KOPT-K1 (cell line): ENCODE measurements around the gene PRXL2C.
"Not testable (repeated sequence)": the region's sequence is repeated elsewhere in the genome, so short reads cannot be mapped to it uniquely, and the experiment has no call there.

Experiments used
- H3K27ac ChIP-seq: fragments of 200-600 bp; sonication (generic); 2 replicates; pipeline ENCODE4 v1.5.1; 2016; ENCODE audit warnings: antibody characterized with exemption, mild to moderate bottlenecking, low read depth, low read length; ENCODE audit not compliant: poor library complexity, severe bottlenecking
- H3K36me3 ChIP-seq: fragments of 200-600 bp; sonication (generic); 2 replicates; pipeline ENCODE4 v1.5.1; 2017; ENCODE audit warnings: antibody characterized with exemption, mild to moderate bottlenecking, low read length, moderate library complexity; ENCODE audit not compliant: insufficient read depth
- H3K9me3 ChIP-seq: fragments of 200-600 bp; sonication (generic); 2 replicates; pipeline ENCODE4 v1.5.1; 2017; ENCODE audit warnings: antibody characterized with exemption, low read length, mild to moderate bottlenecking; ENCODE audit not compliant: insufficient read depth, poor library complexity, severe bottlenecking

PRXL2C gene

DNA sequence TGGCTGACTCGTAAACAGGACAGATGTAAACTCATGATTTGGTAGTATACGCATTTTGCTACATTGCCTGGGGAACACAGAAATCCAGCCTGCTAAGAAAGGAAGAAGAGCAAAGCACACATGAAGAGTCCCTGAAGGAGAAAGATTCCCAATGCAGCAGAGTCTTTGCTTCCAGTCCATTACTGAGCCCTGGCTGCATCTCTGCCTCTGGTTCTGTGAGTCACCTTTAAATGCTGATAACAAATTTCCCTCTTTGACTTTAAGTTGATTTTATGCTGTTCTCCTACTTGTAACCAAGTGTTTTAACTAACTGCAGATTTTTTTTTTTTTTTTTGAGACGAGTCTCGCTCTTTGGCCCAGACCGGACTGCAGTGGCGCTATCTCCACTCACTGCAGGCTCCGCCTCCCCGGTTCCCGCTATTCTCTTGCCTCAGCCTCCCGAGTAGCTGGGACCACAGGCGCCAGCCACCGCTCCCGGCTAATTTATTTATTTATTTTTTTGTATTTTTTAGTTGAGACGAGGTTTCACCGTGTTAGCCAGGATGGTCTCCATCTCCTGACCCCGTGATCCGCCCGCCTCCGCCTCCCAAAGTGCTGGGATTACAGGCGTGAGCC is 8.5 kb upstream of the PRXL2C start:
- H3K36me3 ChIP-seq = no peaks in the 10 kb centered on the region
- H3K9me3 ChIP-seq = no peaks in the 10 kb centered on the region
- H3K27ac ChIP-seq = no peak overlapping the region

DNA sequence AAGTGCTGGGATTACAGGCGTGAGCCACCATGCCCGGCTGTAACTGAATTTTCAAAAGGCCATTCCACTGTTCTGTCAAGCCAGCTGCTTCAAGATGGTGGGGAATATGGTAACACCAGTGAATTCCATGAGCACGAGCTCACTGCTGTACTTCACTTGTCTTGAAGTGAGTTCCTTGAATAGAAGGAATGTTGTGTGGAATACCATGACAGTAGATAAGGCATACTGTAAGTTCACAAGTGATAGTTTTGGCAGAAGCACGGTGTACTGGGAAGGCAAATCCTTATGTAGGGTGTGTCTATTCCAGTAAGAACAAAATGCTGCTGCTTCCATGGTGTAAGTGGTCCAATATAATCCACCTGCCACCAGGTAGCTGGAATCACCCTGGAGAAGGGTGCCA is 6.6 kb upstream of the PRXL2C start:
- H3K36me3 ChIP-seq = no peaks in the 10 kb centered on the region
- no peak overlapping the region for H3K27ac ChIP-seq
- no peaks in the 10 kb centered on the region for H3K9me3 ChIP-seq

DNA sequence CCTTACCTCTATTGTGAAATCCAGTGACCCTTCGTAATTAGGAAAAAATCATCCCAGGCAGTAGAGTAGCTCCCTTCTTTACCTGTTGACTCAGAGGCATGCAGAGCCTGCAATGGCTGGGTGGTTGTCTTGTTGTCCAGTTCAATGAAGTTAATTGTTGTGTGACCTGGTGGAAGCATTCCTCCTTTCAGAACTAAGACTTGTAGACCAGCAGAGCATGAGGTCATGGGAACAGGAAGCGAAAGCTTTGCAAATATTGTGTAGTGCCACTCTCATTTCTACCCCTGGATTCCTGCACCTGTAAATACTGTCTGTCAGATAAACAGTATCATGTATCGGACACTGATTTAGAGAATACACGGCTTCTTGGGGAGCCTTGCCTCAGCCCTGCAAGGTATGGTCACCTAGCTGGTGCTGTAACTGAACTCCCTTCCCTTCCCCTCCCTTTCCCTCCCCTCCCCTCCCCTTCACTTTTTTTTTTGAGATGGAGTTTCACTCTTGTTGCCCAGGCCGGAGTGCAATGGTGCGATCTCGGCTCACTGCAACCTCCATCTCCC is 5.7 kb upstream of the PRXL2C start:
- H3K36me3 ChIP-seq = no peaks in the 10 kb centered on the region

DNA sequence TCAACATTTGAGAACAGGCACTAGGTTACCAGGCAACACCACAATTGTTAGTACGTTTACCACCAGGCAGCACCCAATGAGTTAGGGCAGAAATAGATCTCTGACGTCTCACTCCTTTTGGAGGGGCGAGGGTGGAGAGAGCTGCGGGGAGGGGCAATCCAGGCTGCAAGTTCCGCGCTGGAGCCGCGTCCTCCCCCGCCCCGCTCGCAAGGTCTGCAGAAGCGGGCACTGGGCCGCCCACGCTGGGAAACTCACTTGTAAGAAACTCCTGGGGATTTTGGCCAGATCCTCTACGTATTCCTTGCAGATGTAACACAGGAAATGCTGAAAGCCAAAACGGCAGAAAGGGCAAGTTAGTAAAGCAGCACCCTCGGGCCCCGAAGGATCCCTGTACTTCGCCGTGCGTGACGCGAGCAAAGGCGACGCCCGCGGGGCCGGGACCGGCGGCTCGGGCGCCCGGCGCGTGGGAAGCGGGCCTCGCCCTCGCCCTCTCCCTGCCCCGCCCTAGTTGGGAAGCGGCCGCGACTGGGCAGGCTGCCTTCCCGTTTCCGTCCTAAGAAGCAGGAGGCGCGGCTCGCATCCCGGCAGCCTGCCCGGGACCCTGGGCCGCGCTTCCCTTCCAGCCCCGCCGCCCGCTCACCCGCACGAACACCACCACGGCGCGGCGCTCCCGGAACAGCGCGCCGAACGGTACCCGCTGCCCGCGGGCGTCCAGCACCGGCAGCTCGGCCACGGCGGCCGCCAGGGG is 493 bp downstream of the PRXL2C start:
- no peak overlapping the region for H3K27ac ChIP-seq
- no peaks in the 10 kb centered on the region for H3K36me3 ChIP-seq
- H3K9me3 ChIP-seq = no peaks in the 10 kb centered on the region

More for the DNA sequence above, 5.7 kb upstream of the PRXL2C start:
- no peaks in the 10 kb centered on the region for H3K9me3 ChIP-seq
- H3K27ac ChIP-seq = no peak overlapping the region

DNA sequence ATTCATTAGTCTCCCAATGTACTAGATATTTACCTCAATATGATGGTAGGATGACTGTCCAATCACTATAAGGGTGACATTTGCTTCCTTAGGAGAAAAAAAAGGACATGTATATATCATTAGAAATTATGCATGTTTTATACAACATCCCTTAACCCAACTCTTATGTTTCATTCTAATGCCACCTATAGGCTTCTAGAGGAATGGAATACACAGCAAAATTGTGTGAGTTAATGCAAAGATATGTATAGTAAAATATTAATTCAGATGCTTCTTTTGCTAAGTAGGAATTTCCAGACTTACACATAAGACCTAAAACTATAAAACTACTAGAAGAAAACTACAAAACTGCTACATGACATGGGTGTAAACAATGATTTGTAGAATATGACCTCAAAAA is 3.5 kb downstream of the PRXL2C start:
- Histone ChIP-seq H3K36me3 (no peaks in the 10 kb centered on the region), H3K9me3 (no peaks in the 10 kb centered on the region), H3K27ac (no peak overlapping the region)

DNA sequence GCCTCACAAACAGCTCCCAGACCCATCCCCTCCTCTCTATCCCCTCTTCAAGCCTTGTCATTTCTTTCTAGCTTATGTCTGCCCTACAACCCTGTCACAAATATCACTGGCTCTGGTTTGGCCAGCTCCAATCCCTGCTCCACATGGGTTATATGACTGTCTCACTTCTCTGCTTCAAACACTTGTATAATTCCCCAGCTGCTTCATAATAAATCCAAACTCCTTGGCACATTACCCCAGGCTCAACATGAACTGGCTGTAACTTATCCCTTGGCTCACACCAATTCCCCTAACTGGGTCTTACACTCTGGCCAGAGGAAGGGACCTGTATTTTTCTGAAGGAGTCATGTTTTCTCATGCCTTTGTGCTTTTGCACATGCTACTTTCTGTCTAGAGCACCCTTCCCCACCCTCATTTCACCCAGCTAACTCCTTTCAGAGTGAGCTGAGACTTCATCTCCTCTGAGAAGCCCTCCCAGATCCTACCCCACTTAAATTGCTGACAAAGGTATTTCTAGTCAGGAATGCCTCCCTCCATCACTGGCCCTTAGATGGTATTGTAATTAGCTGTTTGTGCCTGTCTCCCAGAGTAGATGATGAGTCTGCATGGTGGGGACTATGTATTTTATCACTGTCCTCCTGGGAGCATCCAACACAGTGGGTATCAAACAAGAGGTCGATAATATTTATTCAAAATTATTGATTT is 5.3 kb downstream of the PRXL2C start:
- Histone ChIP-seq H3K27ac (no peak overlapping the region), H3K36me3 (no peaks in the 10 kb centered on the region), H3K9me3 (no peaks in the 10 kb centered on the region)

DNA sequence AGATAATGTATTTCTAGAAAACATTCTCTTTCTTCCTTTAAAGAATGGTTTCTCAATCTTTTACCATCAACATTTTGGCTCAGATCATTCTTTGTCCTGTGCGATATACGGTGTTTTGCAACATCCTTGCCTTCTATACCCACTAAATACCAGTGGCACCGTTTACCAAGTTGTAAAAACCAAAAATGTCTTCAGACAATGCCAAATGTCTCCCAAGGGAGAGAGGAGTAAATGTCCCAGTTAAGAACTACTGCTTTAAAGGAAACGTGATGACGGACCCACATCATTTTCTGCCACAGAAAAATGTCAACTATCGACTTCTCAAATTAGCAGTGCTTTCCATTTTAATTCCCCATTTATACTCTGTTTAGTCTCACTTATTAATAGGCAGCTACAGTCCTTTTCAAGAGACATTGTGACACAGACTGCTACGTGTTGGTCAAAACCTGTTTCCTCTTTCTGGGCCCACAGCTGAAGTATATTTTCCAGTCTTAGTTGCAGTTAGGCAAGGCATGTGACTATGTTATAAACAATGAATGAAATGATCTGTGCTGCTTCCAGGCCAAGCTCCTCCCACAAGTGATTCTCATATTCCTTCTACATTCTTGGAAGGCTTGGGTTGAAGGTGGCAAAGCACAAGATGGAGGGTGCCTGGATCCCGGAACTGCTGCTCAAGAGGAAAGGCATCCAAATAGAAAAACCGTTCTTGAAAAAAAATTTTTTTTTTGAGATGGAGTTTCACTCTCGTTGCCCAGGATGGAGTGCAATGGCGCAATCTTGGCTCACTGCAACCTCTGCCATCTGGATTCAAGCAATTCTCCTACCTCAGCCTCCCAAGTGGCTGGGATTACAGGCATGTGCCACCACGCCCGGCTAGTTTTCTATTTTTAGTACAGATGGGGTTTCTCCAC is 8.8 kb downstream of the PRXL2C start:
- H3K36me3 ChIP-seq = no peaks in the 10 kb centered on the region
- no peak overlapping the region for H3K27ac ChIP-seq
- no peaks in the 10 kb centered on the region for H3K9me3 ChIP-seq

DNA sequence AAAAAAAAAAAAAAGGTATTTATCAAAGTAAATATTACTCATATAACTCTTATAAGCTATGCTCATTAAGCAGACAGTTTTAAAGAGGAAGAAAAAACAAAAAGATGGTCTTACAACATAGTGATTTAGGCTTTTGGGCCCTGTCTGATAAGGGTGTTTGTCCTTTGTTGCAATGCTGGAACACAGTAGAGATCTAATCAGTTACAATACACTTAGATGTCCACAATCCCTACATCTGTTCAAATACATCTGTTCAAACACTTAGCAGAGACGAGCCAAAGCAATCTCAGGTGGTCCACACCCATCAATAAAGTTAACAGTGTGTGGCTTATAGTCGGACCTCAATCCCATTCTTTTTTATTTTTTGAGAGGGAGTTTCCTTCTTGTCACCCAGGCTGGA is 11.0 kb downstream of the PRXL2C start:
- no peak overlapping the region for H3K27ac ChIP-seq
- H3K36me3 ChIP-seq = no peaks in the 10 kb centered on the region
- no peaks in the 10 kb centered on the region for H3K9me3 ChIP-seq

DNA sequence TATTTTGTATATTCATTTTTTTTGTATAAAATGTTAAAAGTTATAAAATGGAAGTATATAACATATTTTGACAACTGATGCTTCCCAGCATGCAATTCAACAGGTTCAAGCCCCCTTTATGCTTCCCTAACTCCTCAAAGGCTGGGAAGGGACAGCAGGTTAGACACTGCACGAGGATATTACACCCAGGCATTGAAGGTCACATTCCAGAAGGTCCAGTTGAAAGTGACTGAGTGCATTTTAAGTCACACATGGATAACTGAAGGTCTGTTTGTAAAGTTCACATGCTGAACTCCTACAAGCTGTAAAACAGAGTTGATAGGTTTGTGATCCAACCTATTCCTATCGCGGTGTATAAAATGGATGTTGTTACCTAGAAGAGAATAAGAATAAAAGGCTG is 13.6 kb downstream of the PRXL2C start:
- no peaks in the 10 kb centered on the region for H3K9me3 ChIP-seq

DNA sequence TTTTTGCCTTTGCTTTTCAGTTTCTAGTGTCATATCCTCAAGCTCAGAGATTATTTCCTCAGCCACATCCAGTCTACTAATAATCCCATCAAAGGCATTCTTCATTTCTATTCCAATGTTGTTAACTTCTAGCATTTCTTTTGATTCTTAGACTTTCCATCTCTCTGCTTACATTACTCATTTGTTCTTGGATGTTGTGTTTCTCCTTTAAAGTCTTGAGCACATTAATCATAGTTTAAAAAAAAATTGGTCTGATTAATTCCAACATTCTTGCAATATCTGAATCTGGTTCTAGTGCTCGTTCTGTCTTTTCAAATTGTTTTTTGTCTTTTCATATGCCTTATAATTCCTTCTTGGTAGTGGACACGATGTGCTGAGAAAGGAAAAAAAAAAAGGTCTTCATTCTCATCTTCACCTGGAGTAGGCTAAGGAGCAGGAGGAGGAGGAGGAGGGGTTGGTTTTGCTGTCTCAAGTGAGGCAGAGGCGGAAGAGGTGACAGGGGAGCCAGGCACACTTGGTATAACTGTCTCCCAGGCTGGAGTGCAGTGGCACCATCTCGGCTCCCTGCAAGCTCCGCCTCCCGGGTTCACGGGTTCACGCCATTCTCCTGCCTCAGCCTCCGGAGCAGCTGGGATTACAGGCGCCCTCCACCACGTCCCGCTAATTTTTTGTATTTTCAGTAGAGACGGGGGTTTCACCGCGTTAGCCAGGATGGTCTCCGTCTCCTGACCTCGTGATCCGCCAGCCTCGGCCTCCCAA is 16.3 kb downstream of the PRXL2C start:
- no peaks in the 10 kb centered on the region for H3K36me3 ChIP-seq
- H3K27ac ChIP-seq = no peak overlapping the region
- no peaks in the 10 kb centered on the region for H3K9me3 ChIP-seq

More for the DNA sequence above, 13.6 kb downstream of the PRXL2C start:
- H3K36me3 ChIP-seq = no peaks in the 10 kb centered on the region
- no peak overlapping the region for H3K27ac ChIP-seq

DNA sequence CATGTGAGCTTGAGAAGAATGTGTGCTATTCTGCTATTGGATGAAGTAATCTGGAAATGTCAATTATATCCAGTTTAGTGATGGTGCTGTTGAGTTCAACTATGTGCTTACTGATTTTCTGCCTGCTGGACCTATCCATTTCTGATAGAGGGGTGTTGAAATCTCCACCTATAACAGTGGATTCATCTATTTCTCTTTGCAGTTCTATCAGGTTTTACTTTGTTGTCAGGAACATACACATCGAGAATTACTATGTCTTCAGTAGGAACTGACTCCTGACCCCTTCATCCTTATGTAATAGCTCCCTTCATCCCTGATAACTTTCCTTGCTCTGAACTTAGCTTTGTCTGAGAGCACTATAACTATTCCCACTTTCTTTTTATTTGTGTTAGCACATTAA is 18.7 kb downstream of the PRXL2C start:
- Histone ChIP-seq H3K9me3 (no peaks in the 10 kb centered on the region), H3K36me3 (no peaks in the 10 kb centered on the region), H3K27ac (no peak overlapping the region)

DNA sequence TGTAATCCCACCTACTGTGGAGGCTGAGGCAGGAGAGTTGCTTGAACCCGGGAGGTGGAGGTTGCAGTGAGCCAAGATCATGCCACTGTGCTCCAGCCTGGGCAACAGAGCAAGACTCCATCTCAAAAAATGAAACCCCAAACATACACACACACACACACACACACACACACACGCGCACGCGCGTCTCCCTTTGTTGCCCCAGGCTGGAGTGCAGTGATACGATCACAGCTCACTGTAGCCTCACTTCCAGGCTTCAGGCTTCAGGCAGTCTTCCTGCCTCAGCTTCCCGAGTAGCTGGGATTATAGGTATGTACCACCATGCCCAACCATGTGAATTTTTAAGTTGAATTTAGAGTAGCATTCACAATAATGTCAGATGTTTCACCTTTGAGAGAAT is 21.5 kb downstream of the PRXL2C start:
- not testable (repeated sequence) for H3K36me3 ChIP-seq, H3K27ac ChIP-seq, H3K9me3 ChIP-seq

DNA sequence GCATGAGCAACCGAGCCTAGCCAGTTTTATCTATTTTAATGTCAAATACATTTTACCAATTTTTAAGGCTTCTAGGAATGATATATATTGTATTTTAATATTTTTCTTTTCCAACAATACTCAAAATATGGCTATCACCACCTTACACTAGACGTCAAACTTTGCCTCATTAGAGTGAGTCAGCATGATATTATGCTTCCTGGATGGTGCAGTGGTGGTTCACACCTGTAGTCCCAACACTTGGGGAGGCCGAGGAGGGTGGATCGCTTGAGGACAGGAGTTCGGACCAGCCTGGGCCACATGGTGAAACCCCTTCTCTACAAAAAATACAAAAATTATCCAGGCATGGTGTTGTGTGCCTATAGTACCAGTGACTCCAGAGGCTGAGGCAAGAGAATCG is 28.2 kb downstream of the PRXL2C start:
- no peak overlapping the region for H3K27ac ChIP-seq

DNA sequence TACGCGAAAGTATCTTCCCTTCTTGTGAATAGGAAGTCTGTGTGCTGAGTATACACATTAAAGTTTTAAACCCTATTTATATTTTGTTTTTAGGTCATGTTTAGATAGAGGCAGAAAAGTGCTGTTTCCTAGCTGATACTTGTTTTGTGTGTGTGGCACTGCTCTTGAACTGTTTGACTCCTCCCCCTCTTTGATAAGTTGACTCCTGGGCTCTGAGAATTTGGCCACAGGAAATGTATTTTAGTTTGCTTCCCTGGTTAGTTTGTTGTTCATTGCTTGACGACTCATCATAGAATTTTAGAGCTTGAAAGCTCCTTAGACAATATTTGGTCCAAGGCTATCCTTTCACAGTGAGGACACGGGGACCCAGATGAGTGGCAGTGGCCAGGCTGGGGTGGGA is 33.5 kb downstream of the PRXL2C start:
- Histone ChIP-seq H3K9me3 (no peaks in the 10 kb centered on the region), H3K36me3 (no peaks in the 10 kb centered on the region), H3K27ac (no peak overlapping the region)

More for the DNA sequence above, 28.2 kb downstream of the PRXL2C start:
- Histone ChIP-seq H3K36me3 (no peaks in the 10 kb centered on the region), H3K9me3 (no peaks in the 10 kb centered on the region)
